ENCODE results near the gene CLDND2.
"Not testable (repeated sequence)": the region's sequence is repeated elsewhere in the genome, so short reads cannot be mapped to it uniquely, and the experiment has no call there.

The CLDND2 gene

GRCh38 chr19:51410950-51411748 is 42.3 kb upstream of the CLDND2 start:
- no peak for DNase-seq
- H3K9me3 ChIP-seq (ENCODE audit: control extremely low read depth in 1 of 5, control insufficient read depth in 4 of 5, insufficient read depth in 2 of 5, low read depth in 1 of 5, low read length in 4 of 5) = no peaks in the 10 kb centered on the region
- 96% methylated on average over 14 of the region's 15 CpGs for WGBS (ENCODE audit: insufficient coverage)
- H3K27me3 ChIP-seq (replicated peaks in 2 of 5; ENCODE audit: control insufficient read depth in 4 of 5, insufficient read depth in 5 of 5, low read length in 4 of 5) = no peaks in the 10 kb centered on the region
- ChIA-PET CTCF (interaction anchor here (2.4 kb wide), 1 partner anchor 10 kb away, joined by 9 read pairs; no protein-coding TSS in a partner anchor), POLR2A (no interaction called here)
- H3K4me1 ChIP-seq (ENCODE audit: control extremely low read depth in 1 of 4, control insufficient read depth in 4 of 4, insufficient read depth in 4 of 4, low read length in 3 of 4) = peaks cover 12 to 38% (median 33%) of the 10 kb centered on the region in 4 experiments
- no peak overlapping the region for H3K27ac ChIP-seq (ENCODE audit: insufficient read depth in 1 of 2, low read depth in 1 of 2, low read length in 2 of 2, poor library complexity in 1 of 2, severe bottlenecking in 2 of 2)
- no peak overlapping the region for H3K4me3 ChIP-seq (ENCODE audit: control insufficient read depth in 1 of 7, extremely low read depth in 1 of 7, insufficient read depth in 4 of 7, low read depth in 2 of 7, low read length in 6 of 7)
- peaks cover 4 to 5% (median 4%) of the 10 kb centered on the region in 4 experiments for H3K36me3 ChIP-seq (ENCODE audit: control insufficient read depth in 4 of 4, insufficient read depth in 4 of 4, low read length in 3 of 4)

DNA sequence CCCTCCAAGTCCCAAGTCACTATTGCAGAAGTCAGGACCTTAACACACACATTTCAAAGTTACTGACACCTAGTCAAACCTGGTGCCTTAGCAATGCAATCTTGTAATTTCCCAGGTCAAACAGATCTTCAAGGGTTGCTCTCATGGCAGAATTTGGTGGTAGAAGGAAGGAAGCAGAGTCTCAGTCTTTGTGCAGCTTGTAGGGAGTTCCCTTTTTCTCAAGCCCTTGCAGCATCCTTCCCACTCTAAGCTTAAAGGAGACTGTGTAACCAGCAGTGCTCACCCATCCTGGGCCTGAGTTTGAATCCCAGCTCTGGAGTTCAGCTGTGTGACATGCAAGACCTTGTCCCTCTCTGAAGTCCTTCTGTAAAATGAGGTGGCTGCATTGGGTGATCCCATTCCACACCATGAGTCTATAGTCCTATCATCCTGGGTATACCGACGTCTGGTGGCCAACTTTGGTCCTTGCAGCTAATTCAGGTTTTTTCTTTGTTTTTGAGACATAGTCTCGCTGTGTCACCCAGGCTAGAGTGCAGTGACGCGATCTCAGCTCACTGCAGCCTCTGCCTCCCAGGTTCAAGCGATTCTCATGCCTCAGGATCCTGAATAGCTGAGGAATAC is 38.8 kb upstream of the CLDND2 start:
- peak; percentile 42 to 85 (median 84) for DNase-seq
- ChIA-PET CTCF (interaction anchor here (0.6 to 3.6 kb wide), 9 partner anchors 10 to 247 kb away, joined by 3 to 22 read pairs (median 6); partner anchors contain the start of genes C19orf84, SIGLEC10 and VSIG10L), POLR2A (interaction anchor here (0.7 kb wide), 1 partner anchor 319 kb away, joined by 3 read pairs; no protein-coding TSS in a partner anchor)
- no peaks in the 10 kb centered on the region for H3K27me3 ChIP-seq (replicated peaks in 2 of 5; ENCODE audit: control insufficient read depth in 4 of 5, insufficient read depth in 5 of 5, low read length in 4 of 5)
- peak overlapping the region in 1 of 7 experiments; percentile 16 for H3K4me3 ChIP-seq (ENCODE audit: control insufficient read depth in 1 of 7, extremely low read depth in 1 of 7, insufficient read depth in 4 of 7, low read depth in 2 of 7, low read length in 6 of 7)
- no peak overlapping the region for H3K27ac ChIP-seq (ENCODE audit: insufficient read depth in 1 of 2, low read depth in 1 of 2, low read length in 2 of 2, poor library complexity in 1 of 2, severe bottlenecking in 2 of 2)
- H3K36me3 ChIP-seq (ENCODE audit: control insufficient read depth in 4 of 4, insufficient read depth in 4 of 4, low read length in 3 of 4) = peaks cover 0 to 4% (median 0%) of the 10 kb centered on the region in 4 experiments
- H3K4me1 ChIP-seq (ENCODE audit: control extremely low read depth in 1 of 4, control insufficient read depth in 4 of 4, insufficient read depth in 4 of 4, low read length in 3 of 4) = peaks cover 12 to 34% (median 32%) of the 10 kb centered on the region in 4 experiments
- peaks cover 0 to 2% (median 0%) of the 10 kb centered on the region in 5 experiments for H3K9me3 ChIP-seq (ENCODE audit: control extremely low read depth in 1 of 5, control insufficient read depth in 4 of 5, insufficient read depth in 2 of 5, low read depth in 1 of 5, low read length in 4 of 5)
- 62% methylated on average over 6 of the region's 6 CpGs for WGBS (ENCODE audit: insufficient coverage)

- ChIA-PET POLR2A (no interaction called here), CTCF (interaction anchor here (1.0 to 10.2 kb wide), 3 partner anchors 17 to 58 kb away, joined by 3 to 101 read pairs (median 15); partner anchors contain the start of gene SIGLEC10)
- Histone ChIP-seq H3K4me3 (ENCODE audit: control insufficient read depth in 1 of 7, extremely low read depth in 1 of 7, insufficient read depth in 4 of 7, low read depth in 2 of 7, low read length in 6 of 7) (no peak overlapping the region), H3K27ac (ENCODE audit: insufficient read depth in 1 of 2, low read depth in 1 of 2, low read length in 2 of 2, poor library complexity in 1 of 2, severe bottlenecking in 2 of 2) (no peak overlapping the region), H3K27me3 (replicated peaks in 2 of 5; ENCODE audit: control insufficient read depth in 4 of 5, insufficient read depth in 5 of 5, low read length in 4 of 5) (no peaks in the 10 kb centered on the region), H3K4me1 (ENCODE audit: control extremely low read depth in 1 of 4, control insufficient read depth in 4 of 4, insufficient read depth in 4 of 4, low read length in 3 of 4) (peaks cover 0 to 7% (median 3%) of the 10 kb centered on the region in 4 experiments), H3K9me3 (ENCODE audit: control extremely low read depth in 1 of 5, control insufficient read depth in 4 of 5, insufficient read depth in 2 of 5, low read depth in 1 of 5, low read length in 4 of 5) (peaks cover 2 to 10% (median 3%) of the 10 kb centered on the region in 5 experiments), H3K36me3 (ENCODE audit: control insufficient read depth in 4 of 4, insufficient read depth in 4 of 4, low read length in 3 of 4) (no peaks in the 10 kb centered on the region)
- 98% methylated on average over 9 of the region's 9 CpGs for WGBS (ENCODE audit: insufficient coverage)
- DNase-seq = no peak
Observed at GRCh38 chr19:51402117-51402516, 33.3 kb upstream of the CLDND2 start.

DNA sequence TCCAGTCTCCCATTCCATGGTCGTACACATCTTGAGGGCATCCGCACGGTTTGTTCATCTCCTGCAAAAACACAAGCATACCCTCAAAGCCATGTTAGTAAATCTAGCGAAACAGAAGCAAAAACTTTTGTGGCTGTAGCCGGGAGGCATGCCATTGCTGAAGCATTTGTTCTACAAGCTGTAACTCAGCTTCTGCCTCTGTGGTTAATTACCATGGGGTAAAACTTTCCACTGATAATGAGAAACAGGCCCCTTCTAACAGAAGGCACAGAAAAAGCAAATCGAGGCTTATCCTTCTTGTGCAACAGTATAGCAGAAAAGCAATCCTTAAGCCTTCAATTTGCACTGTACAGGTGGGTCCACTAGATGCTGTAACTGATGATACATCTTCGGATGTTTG is 31.1 kb upstream of the CLDND2 start:
- DNase-seq; H3K4me1 ChIP-seq (ENCODE audit: control extremely low read depth in 1 of 4, control insufficient read depth in 4 of 4, insufficient read depth in 4 of 4, low read length in 3 of 4); H3K27me3 ChIP-seq (replicated peaks in 2 of 5; ENCODE audit: control insufficient read depth in 4 of 5, insufficient read depth in 5 of 5, low read length in 4 of 5); H3K4me3 ChIP-seq (ENCODE audit: control insufficient read depth in 1 of 7, extremely low read depth in 1 of 7, insufficient read depth in 4 of 7, low read depth in 2 of 7, low read length in 6 of 7); POLR2A ChIA-PET; H3K36me3 ChIP-seq (ENCODE audit: control insufficient read depth in 4 of 4, insufficient read depth in 4 of 4, low read length in 3 of 4); H3K27ac ChIP-seq (ENCODE audit: insufficient read depth in 1 of 2, low read depth in 1 of 2, low read length in 2 of 2, poor library complexity in 1 of 2, severe bottlenecking in 2 of 2): not testable (repeated sequence)
- 84% methylated on average over 7 of the region's 7 CpGs for WGBS (ENCODE audit: insufficient coverage)
- CTCF ChIA-PET = interaction anchor here (0.6 to 10.2 kb wide), 6 partner anchors 19 to 240 kb away, joined by 3 to 101 read pairs (median 4); partner anchors contain the start of gene SIGLEC10
- H3K9me3 ChIP-seq (ENCODE audit: control extremely low read depth in 1 of 5, control insufficient read depth in 4 of 5, insufficient read depth in 2 of 5, low read depth in 1 of 5, low read length in 4 of 5) = peaks cover 2 to 10% (median 3%) of the 10 kb centered on the region in 5 experiments

DNA sequence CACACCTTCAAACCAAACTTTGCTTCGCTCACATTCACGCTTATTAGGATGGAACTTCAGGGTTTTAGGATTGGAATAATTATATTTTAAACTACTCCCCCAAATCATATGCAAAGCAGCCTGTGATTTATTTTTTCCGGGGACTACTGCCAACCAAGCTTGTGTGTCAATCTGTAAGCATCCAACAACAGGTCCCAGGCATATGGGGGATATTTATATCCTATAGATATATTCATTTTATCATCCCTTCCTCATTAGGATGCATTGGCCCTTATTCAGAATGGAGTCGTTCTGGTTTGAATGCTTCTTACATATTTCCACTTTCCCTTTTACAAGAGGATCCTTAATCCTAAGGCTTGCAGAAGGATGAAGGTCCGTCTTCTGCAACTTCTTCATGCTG is 30.4 kb upstream of the CLDND2 start:
- Histone ChIP-seq H3K27me3 (replicated peaks in 2 of 5; ENCODE audit: control insufficient read depth in 4 of 5, insufficient read depth in 5 of 5, low read length in 4 of 5) (no peaks in the 10 kb centered on the region), H3K36me3 (ENCODE audit: control insufficient read depth in 4 of 4, insufficient read depth in 4 of 4, low read length in 3 of 4) (no peaks in the 10 kb centered on the region), H3K9me3 (ENCODE audit: control extremely low read depth in 1 of 5, control insufficient read depth in 4 of 5, insufficient read depth in 2 of 5, low read depth in 1 of 5, low read length in 4 of 5) (peaks cover 2 to 8% (median 3%) of the 10 kb centered on the region in 5 experiments), H3K4me3 (ENCODE audit: control insufficient read depth in 1 of 7, extremely low read depth in 1 of 7, insufficient read depth in 4 of 7, low read depth in 2 of 7, low read length in 6 of 7) (no peak overlapping the region), H3K27ac (ENCODE audit: insufficient read depth in 1 of 2, low read depth in 1 of 2, low read length in 2 of 2, poor library complexity in 1 of 2, severe bottlenecking in 2 of 2) (no peak overlapping the region), H3K4me1 (ENCODE audit: control extremely low read depth in 1 of 4, control insufficient read depth in 4 of 4, insufficient read depth in 4 of 4, low read length in 3 of 4) (peaks cover 0 to 13% (median 9%) of the 10 kb centered on the region in 4 experiments)
- WGBS (ENCODE audit: insufficient coverage) = no CpG with 5 or more reads among the region's 5 CpGs
- ChIA-PET CTCF (interaction anchor here (1.2 to 10.2 kb wide), 10 partner anchors 8 to 75 kb away, joined by 3 to 101 read pairs (median 6); partner anchors contain the start of genes NKG7 and SIGLEC10), POLR2A (no interaction called here)
- no peak for DNase-seq

DNA sequence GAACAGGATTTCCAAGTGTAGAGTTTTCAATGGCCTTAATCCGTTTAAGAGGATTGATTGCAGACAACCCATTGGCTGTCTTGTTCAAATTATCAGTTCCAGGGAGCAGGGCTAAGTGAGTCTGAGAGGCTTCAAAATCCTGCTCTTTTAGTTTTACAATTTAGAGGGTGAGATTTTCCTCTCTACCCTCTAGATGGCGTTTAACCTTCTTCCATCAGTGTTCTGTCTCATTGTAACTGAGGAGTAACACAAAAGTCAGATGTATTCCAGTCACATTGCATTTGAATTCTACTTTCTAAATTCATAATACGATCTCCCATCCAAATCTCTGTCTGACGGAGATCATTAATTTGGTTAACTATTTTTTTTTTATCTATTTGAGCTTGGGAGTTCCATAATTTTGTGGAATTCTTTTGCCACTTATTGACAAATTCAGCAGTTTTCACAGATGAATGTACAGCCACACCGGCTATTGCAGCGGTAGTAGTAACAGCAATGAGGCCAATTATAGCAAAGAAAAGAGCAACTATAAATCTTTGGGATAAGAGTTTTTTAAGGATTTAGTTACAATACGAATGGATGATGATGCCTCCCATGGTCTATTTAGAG is 29.4 kb upstream of the CLDND2 start:
- Histone ChIP-seq H3K36me3 (ENCODE audit: control insufficient read depth in 4 of 4, insufficient read depth in 4 of 4, low read length in 3 of 4) (no peaks in the 10 kb centered on the region), H3K9me3 (ENCODE audit: control extremely low read depth in 1 of 5, control insufficient read depth in 4 of 5, insufficient read depth in 2 of 5, low read depth in 1 of 5, low read length in 4 of 5) (peaks cover 2 to 8% (median 3%) of the 10 kb centered on the region in 5 experiments), H3K4me1 (ENCODE audit: control extremely low read depth in 1 of 4, control insufficient read depth in 4 of 4, insufficient read depth in 4 of 4, low read length in 3 of 4) (peaks cover 0 to 19% (median 15%) of the 10 kb centered on the region in 4 experiments), H3K27me3 (replicated peaks in 2 of 5; ENCODE audit: control insufficient read depth in 4 of 5, insufficient read depth in 5 of 5, low read length in 4 of 5) (no peaks in the 10 kb centered on the region), H3K4me3 (ENCODE audit: control insufficient read depth in 1 of 7, extremely low read depth in 1 of 7, insufficient read depth in 4 of 7, low read depth in 2 of 7, low read length in 6 of 7) (no peak overlapping the region), H3K27ac (ENCODE audit: insufficient read depth in 1 of 2, low read depth in 1 of 2, low read length in 2 of 2, poor library complexity in 1 of 2, severe bottlenecking in 2 of 2) (no peak overlapping the region)
- ChIA-PET CTCF (interaction anchor here (0.8 to 10.2 kb wide), 18 partner anchors 9 to 205 kb away, joined by 3 to 101 read pairs (median 4); partner anchors contain the start of genes NKG7, SIGLEC10 and VSIG10L), POLR2A (no interaction called here)
- WGBS (ENCODE audit: insufficient coverage) = 0% methylated on average over 2 of the region's 7 CpGs
- peak in 2 of 3 donors; percentile 57 to 60 for DNase-seq

All from common myeloid progenitor, CD34-positive (primary cell).